GM12872 (cell line): ENCODE measurements around the gene OR52E4.

Experiments used
- CTCF ChIP-seq: IDR thresholded peaks from 3 replicates; pipeline ENCODE4 v1.5.1; 2011; ENCODE audit warnings: low read depth, mild to moderate bottlenecking, low read length, moderate library complexity; ENCODE audit not compliant: insufficient read depth

OR52E4 gene

GRCh38 chr11:5928271-5928670 is 47.8 kb downstream of the OR52E4 start:
- no peak for TF ChIP-seq CTCF

- no peak for TF ChIP-seq CTCF
Observed at GRCh38 chr11:5928811-5929210, 48.4 kb downstream of the OR52E4 start.

- no peak for TF ChIP-seq CTCF
Observed at GRCh38 chr11:5929571-5930368, 49.3 kb downstream of the OR52E4 start.

GRCh38 chr11:5930614-5931013 is 50.2 kb downstream of the OR52E4 start:
- no peak for TF ChIP-seq CTCF

GRCh38 chr11:5931061-5931460 is 50.6 kb downstream of the OR52E4 start:
- no peak for TF ChIP-seq CTCF

GRCh38 chr11:5932671-5933070 is 52.2 kb downstream of the OR52E4 start:
- TF ChIP-seq CTCF: no peak

GRCh38 chr11:5933116-5933515 is 52.7 kb downstream of the OR52E4 start:
- TF ChIP-seq CTCF: no peak
